ENCODE results near the gene LRRFIP1. TPM values are rescaled to one million over a fixed set of nuclear protein-coding genes. Genes with fewer than 3 reads are reported as not detected.

LRRFIP1 gene
- total and polyA plus RNA-seq, 9 donors = 27.4 to 71.1 (median 56.1) TPM

GRCh38 chr2:237648016-237648381 is 20.6 kb downstream of the LRRFIP1 start:
- WGBS, 3 donors = 92 to 95% (median 95%) methylated on average over 9 of the region's 9 CpGs

DNA sequence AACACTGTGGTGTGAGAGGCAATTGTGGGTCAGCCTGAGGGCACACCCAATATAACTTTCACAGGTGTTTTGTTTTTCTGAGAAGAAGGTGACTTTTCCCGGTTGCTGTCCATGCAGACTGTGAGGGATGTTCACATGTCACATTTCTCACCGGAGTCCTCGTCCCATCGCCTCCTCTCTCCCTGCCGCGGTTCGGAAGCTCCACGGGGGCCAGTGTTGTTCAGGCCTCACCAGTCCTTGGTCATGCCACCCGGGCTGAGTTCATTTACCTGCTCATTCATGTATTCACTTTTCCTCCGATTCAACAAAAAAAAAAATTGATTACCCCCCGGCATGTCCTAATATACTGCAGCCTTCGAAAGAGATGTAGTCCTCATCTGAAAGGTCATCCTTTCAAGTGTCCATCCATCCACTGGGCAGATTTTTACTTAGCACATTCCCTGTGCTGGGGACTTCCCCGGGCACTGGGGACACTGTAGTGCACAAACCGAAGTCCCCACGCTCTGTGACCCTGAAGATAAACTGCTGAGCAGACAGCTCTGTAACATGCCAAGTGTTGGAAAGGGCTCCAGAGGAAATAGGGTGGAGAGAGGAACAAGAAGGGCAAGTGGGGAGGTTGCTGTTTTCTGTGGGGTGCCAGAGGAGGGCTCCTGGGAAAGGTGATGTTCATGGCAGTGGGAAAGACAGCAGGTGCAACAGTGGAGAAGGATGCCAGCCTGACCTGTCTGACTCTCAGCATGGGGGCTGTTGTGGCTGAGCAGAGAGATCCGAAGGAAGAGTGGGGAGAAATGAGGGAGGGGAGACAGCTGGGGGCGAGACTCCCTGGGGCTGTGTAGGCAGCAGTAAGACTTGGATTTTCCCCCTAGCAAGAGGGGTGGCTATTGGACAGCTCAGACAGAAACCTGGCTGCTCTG is 22.4 kb downstream of the LRRFIP1 start:
- TF ChIP-seq EP300 (IDR thresholded peaks at IDR 0.05) (no peak), CTCF (IDR thresholded peaks at IDR 0.05) (no peak), POLR2A (IDR thresholded peaks at IDR 0.05) (no peak)
- H3K9me3 ChIP-seq = no peaks in the 10 kb centered on the region
- intact Hi-C loops (cut with DNase I) = no loop called here
- no peaks in the 10 kb centered on the region for H3K27me3 ChIP-seq
- no peak overlapping the region for H3K4me3 ChIP-seq
- no peak for DNase-seq
- 92 to 94% (median 93%) methylated on average over 17 of the region's 17 CpGs for WGBS, 3 donors
- no peak overlapping the region for H3K27ac ChIP-seq
- H3K36me3 ChIP-seq = no peaks in the 10 kb centered on the region
- H3K4me1 ChIP-seq (ENCODE audit: insufficient read depth) = no peaks in the 10 kb centered on the region

More at GRCh38 chr2:237648016-237648381, 20.6 kb downstream of the LRRFIP1 start:
- H3K36me3 ChIP-seq = no peaks in the 10 kb centered on the region
- no peak overlapping the region for H3K27ac ChIP-seq
- H3K4me1 ChIP-seq (ENCODE audit: insufficient read depth) = no peaks in the 10 kb centered on the region
- no peaks in the 10 kb centered on the region for H3K27me3 ChIP-seq
- no peak overlapping the region for H3K4me3 ChIP-seq
- no peak for DNase-seq
- intact Hi-C loops (cut with DNase I) = no loop called here
- TF ChIP-seq CTCF (IDR thresholded peaks at IDR 0.05) = no peak
- no peaks in the 10 kb centered on the region for H3K9me3 ChIP-seq

- no peak overlapping the region for H3K4me3 ChIP-seq
- intact Hi-C loops (cut with DNase I) = no loop called here
- 93 to 97% (median 97%) methylated on average over 7 of the region's 7 CpGs for WGBS, 3 donors
- H3K4me1 ChIP-seq (ENCODE audit: insufficient read depth) = no peaks in the 10 kb centered on the region
- no peaks in the 10 kb centered on the region for H3K27me3 ChIP-seq
- no peak for TF ChIP-seq POLR2A (IDR thresholded peaks at IDR 0.05)
- TF ChIP-seq EP300 (IDR thresholded peaks at IDR 0.05) = no peak
- TF ChIP-seq CTCF (IDR thresholded peaks at IDR 0.05) = no peak
- H3K9me3 ChIP-seq = no peaks in the 10 kb centered on the region
- no peak overlapping the region for H3K27ac ChIP-seq
- no peaks in the 10 kb centered on the region for H3K36me3 ChIP-seq
- no peak for DNase-seq
Observed at GRCh38 chr2:237650455-237650850, 23.1 kb downstream of the LRRFIP1 start.

- Histone ChIP-seq H3K9me3 (no peaks in the 10 kb centered on the region), H3K27me3 (no peaks in the 10 kb centered on the region), H3K4me1 (ENCODE audit: insufficient read depth) (no peaks in the 10 kb centered on the region), H3K27ac (no peak overlapping the region), H3K4me3 (no peak overlapping the region), H3K36me3 (no peaks in the 10 kb centered on the region)
- WGBS, 3 donors = 97 to 98% (median 98%) methylated on average over 10 of the region's 10 CpGs
- intact Hi-C loops (cut with DNase I) = no loop called here
- TF ChIP-seq CTCF (IDR thresholded peaks at IDR 0.05) (no peak), EP300 (IDR thresholded peaks at IDR 0.05) (no peak), POLR2A (IDR thresholded peaks at IDR 0.05) (no peak)
- no peak for DNase-seq
Observed at GRCh38 chr2:237651761-237652160, 24.4 kb downstream of the LRRFIP1 start.

All from ovary (tissue), 9 donors.